ENCODE measurements around the gene VDAC2.

- TF ChIP-seq CTCF (IDR thresholded peaks at IDR 0.05) (no peak), POLR2A (IDR thresholded peaks at IDR 0.05) (no peak), EP300 (IDR thresholded peaks at IDR 0.05; ENCODE audit: low read depth) (no peak)
Observed at GRCh38 chr10:75165684-75166622, 44.6 kb upstream of the VDAC2 start.
